HG02678 (cell line): ENCODE data around the gene NTMT2.

ENCODE experiments used
- ATAC-seq: cut with Tn5 transposase; IDR thresholded peaks from one replicate; pipeline ENCODE4 v1.9.1; 2021; ENCODE audit warnings: mild to moderate bottlenecking, moderate library complexity; ENCODE audit not compliant: unreplicated experiment

NTMT2 gene

DNA sequence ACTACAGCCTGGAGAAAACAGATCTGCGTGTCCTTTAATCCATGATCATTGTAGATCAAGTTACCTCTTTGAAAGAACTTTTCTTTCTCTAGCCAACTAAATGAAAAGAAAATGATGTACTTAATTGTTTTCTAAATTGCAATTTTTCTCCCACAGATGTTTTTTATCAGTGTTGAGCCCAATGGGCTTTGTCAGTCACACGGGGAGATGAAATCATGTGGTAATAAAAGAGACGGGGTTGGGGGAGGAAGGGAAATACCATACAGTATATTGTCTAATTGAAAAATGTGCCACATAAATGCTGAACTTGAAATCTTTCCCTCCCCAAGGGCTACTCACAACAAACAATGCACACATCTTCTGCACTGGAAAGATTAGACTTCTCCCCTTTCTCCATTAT is 58.4 kb downstream of the NTMT2 start:
- ATAC-seq = no peak

DNA sequence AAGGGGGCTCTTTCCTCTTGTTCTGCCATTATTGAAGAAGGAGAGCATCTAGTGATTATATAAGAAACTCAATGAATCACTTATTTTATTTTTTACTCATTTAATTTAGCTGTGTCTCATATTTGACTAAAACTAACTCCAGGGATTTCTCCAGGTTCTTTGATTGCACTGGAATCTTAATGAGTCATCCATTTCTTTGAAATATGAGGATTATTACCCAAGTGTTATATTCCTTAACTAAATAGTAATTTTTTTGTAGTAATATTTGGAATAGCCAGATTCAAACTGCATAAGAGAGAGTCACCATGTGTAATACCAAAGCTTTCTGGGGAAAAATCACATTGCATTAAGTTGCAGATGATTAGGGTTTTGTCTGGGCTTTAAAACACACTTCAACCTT is 59.5 kb downstream of the NTMT2 start:
- no peak for ATAC-seq

DNA sequence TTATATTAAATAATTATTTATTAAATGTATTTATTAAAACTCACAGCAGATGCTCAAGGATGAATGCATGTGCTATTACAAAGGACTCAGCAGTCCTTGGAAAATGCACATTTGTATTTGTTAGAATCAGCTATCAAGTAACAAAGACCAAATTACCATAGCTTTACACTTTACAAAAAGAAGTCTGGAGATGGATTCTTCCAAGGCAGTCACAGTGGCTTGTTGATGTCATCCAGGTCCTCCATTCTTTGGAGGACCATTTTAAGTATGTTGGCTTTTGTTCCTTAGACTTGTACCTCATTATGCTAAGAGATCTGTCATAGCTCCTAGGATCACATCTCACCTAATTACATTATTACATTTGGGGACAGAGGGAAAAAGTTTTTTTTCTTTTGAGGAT is 63.4 kb downstream of the NTMT2 start:
- no peak for ATAC-seq

DNA sequence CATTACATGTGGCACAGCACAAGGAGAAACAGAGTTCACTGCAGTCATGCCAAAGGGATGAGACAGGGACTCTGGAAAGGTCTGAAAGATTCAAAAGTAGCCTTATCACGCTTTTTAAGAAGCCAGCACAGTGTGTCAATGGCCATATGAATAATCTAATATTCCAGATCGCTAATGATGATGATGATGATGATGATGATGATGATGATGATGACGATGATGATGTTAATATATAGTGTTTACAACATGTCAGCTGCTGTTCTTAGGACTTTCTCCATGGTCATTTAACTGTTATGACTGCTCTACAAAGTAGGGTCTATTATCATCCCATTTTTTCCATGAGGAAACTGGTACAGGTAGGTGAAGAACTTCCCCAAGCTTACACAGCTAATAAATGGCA is 64.4 kb downstream of the NTMT2 start:
- no peak for ATAC-seq

DNA sequence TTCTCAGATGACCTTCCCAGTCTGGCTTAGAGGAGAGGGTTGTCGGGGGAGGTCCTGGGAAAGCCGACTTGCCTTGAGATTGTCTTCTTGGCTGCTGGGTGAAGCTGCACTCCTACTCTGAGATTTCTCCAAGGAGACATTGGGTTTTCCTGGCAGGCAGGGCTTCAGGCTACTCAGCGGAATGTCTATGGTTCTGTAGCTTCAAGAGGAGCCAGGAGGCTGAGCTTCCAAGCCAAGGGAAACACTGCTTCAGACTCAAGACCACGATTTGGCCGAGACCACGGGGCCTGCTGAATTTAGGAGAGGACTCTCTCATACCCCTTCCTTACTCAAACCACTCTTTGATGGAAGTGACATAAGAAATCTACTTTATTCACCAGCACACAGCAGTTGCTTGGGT is 67.8 kb downstream of the NTMT2 start:
- ATAC-seq = no peak

DNA sequence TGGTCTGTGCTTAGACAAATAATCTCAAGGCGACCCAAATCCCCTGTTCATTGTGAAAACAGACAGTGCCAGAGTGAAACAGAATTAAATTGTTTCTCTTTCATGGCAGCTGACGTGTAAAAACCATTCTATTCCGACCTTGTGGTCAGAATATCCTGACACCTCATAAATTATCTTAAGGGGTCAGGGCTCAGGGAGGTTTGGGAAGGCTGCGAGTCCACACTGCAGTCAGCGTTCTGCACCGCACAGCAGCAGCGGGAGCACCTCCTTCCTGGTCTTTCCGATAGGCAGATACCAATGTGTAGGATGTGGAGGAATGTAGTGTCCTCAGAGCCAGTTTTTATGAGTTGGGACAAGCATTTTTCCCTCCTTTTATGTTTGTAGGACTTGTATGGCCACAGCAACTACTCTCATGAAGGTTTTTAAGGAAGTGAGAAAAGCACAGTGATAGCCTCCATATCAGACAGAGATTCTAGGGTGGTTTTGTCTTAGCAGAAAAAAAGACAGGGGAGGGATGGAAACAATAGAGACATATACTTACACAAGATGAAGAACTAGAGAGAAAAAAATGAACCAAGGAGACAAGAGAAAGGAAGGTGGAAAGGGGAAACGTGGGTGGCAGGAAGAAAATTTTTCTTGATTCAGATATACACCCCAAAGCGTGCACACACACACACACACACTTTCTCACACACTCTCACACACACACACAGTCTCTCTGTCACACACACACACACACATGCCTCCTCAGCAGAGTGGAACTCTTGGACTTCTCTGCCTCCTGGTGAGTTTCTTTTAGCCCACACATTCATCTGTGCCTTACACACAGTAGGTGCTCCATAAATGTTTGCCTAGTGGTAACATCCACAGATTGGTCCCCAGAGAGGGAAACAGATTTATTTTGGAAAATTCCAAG is 68.6 kb downstream of the NTMT2 start:
- ATAC-seq = peak; percentile 70

DNA sequence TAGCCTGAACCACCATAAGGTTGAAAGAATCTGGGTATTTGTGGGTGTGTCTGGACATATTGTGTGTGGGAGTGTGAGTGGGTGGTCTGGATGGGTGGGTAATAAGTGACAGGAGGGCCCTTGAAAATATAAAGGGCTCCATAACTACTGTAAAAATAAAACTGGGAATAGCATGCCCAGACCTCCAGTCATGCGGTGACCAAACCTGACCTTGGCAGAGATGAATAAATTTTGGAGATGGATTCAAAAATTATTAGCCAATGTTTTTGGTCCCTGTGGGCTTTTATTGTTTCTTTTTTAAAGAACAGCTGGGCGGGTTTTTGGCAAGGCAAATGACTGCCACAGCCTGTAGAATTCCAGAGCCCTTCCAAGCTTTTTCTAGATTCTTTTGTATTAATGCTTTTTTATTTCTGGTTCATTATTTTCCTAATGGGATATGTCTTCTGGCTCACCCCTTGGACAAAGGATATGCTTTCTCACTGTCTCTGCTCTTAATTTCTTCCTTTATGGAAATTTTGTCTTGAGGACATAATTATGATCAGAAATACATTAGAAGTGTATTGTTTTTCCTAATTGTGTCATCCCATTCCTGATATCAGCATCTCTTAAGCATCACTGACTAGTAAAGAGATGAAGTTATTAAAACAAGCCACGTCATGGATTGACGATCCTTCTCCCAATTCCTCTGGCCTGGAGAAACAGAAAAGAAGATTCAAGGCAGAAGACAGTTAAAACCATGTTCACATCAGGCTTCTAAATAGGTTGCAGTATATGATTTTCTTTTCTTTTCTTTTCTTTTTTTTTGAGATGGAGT is 69.5 kb downstream of the NTMT2 start:
- ATAC-seq = no peak

DNA sequence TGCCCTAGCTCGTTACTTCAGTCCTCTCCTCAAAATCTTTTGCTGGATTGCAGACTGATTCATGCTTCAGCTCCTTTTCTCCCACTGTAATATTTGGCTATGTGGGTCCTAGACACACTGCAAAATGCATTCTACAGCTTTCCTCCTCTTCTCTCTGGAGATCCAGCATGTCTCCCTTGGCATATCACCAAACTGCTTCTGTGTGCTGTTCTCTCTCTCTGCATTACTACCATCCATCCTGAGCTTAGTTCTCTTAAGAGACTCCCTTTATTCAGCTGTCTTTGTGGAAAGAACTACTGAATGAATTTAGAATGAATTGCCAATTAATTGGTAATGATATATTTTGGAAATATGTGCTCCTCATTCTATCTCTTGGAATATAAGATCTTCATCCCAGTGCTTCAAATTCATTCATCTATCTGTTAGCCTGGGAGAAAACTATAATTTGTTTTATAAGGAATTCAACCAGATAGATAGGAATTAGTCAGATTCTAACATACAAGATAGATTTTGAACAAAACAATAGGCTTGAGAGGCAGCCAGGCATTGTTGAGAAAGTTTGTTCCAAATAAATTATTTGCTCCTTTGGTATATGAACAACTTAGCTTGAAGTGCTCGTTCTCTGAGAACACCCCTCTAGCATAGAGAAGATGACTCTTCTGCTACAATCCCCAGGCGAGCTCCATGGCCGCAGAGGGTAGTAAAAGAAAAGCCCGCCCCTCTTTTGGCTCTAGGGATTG is 71.9 kb downstream of the NTMT2 start:
- no peak for ATAC-seq

DNA sequence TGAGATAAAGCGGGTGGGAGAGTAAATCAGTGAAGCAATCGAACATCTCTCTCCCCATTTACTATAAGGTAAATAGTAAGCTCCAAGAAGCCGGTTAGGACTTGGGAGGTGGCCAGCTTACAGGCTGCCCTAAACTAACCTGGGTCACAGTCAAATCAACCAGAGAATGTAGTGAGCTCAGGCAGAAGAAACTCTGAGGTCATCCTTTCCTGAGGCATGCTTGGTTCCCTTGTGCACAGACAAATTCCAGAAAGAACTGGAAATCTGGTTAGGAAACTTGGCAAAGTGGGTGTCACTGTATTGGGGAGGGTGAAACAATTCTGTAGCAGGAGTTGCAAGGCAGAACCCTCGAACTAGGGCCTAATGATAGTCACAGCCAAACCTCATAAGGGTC is 72.5 kb downstream of the NTMT2 start:
- ATAC-seq = no peak
